ENCODE data around the gene FAM217B. TPM values are rescaled to one million over a fixed set of nuclear protein-coding genes. Genes with fewer than 3 reads are reported as not detected.

The FAM217B gene
- total RNA-seq, 1 experiment from 2014 or later, result 8.1 TPM

- TF ChIP-seq REST (IDR thresholded peaks at IDR 0.05; ENCODE audit: low read depth), result no peak
- no peak for TF ChIP-seq POLR2AphosphoS5 (IDR thresholded peaks at IDR 0.05; ENCODE audit: low read depth, low read length)
- TF ChIP-seq SIN3A (IDR thresholded peaks at IDR 0.05; ENCODE audit: low read depth), result no peak
Measured at GRCh38 chr20:59933296-59933848, 6.8 kb upstream of the FAM217B start, which contains the start of gene SYCP2 (continued).

- no peaks in the 10 kb centered on the region for H3K79me2 ChIP-seq (ENCODE audit: insufficient read depth, low read length)
- H3K9me2 ChIP-seq (ENCODE audit: insufficient read depth), result no peaks in the 10 kb centered on the region
- ChIA-PET CTCF (interaction anchor here (0.9 to 2.8 kb wide), 13 partner anchors 8 to 59 kb away, joined by 3 to 14 read pairs (median 5); no protein-coding TSS in a partner anchor), RAD21 (ENCODE audit: low non-redundant PET in 1 of 2, low total read pairs in 2 of 2, uncharacterized antibody in 2 of 2, unreplicated experiment in 2 of 2) (no interaction called here), POLR2A (no interaction called here)
- peak; percentile 100 for ATAC-seq
- H4K20me1 ChIP-seq (ENCODE audit: insufficient read depth), result no peaks in the 10 kb centered on the region
- TF ChIP-seq SRF (IDR thresholded peaks at IDR 0.05; ENCODE audit: low read depth) (no peak), ZNF274 (IDR thresholded peaks at IDR 0.05; ENCODE audit: low read depth, low read length) (no peak), SIN3A (IDR thresholded peaks at IDR 0.05; ENCODE audit: low read depth) (no peak), CBX3 (IDR thresholded peaks at IDR 0.05; ENCODE audit: low read depth) (no peak), EZH2phosphoT487 (IDR thresholded peaks at IDR 0.05; ENCODE audit: borderline replicate concordance) (no peak), ZFX (IDR thresholded peaks at IDR 0.05) (no peak), CTCF (IDR thresholded peaks at IDR 0.05 in 2 of 3, conservative IDR thresholded peaks at IDR 0.05 in 1 of 3; ENCODE audit: borderline replicate concordance in 1 of 3, insufficient read depth in 1 of 3, low read depth in 2 of 3, low read length in 2 of 3) (peak; percentile 25 to 97 (median 92); a peak in 5 of 6 replicates), ELF1 (IDR thresholded peaks at IDR 0.05; ENCODE audit: borderline replicate concordance, low read depth) (no peak), ATF3 (IDR thresholded peaks at IDR 0.05) (no peak), JUND (IDR thresholded peaks at IDR 0.05) (no peak), POLR2A (IDR thresholded peaks at IDR 0.05; ENCODE audit: borderline replicate concordance, extremely low read depth, insufficient read depth, insufficient read length) (no peak), RAD21 (IDR thresholded peaks at IDR 0.05; ENCODE audit: low read depth) (peak; percentile 31; the same call in 1 of the 2 replicates), POLR2AphosphoS5 (IDR thresholded peaks at IDR 0.05; ENCODE audit: low read depth, low read length) (no peak), YY1 (IDR thresholded peaks at IDR 0.05; ENCODE audit: extremely low read depth, insufficient replicate concordance, low read depth, low read length) (no peak), MAX (IDR thresholded peaks at IDR 0.05) (no peak)
- intact Hi-C loops (cut with micrococcal nuclease), result no loop called here
- peak overlapping the region in 1 of 2 experiments; percentile 18; a peak in 1 of 4 replicates for H3K4me3 ChIP-seq (replicated peaks in 1 of 2; ENCODE audit: low read depth in 1 of 2, low read length in 2 of 2)
- no TSS peak for BruUV-seq (replicated peaks)
- no peaks in the 10 kb centered on the region for H3K36me3 ChIP-seq (ENCODE audit: control insufficient read depth in 1 of 2, insufficient read depth in 2 of 2, low read length in 2 of 2)
- H3K9ac ChIP-seq (ENCODE audit: low read length), result no peak overlapping the region
- peak overlapping the region; percentile 74 for H2AFZ ChIP-seq (ENCODE audit: low read depth, low read length, poor library complexity, severe bottlenecking)
- no peaks in the 10 kb centered on the region; the same call in 1 of the 2 replicates for H3K27me3 ChIP-seq (ENCODE audit: insufficient read depth, low read length)
- peaks cover 2 to 9% of the 10 kb centered on the region in 2 experiments; a peak in 3 of 4 replicates for H3K4me1 ChIP-seq (ENCODE audit: control insufficient read depth in 1 of 2, insufficient read depth in 2 of 2, low read length in 2 of 2)
- no peaks in the 10 kb centered on the region for H3K9me3 ChIP-seq (ENCODE audit: control insufficient read depth in 1 of 2, insufficient read depth in 1 of 2, low read depth in 1 of 2, low read length in 2 of 2)
- no peak overlapping the region for H3K27ac ChIP-seq (ENCODE audit: low read depth, low read length)
- H3K4me2 ChIP-seq (ENCODE audit: low read length), result peak overlapping the region; percentile 63
- DNase-seq (ENCODE audit: low read depth, low spot score), result peak; percentile 15
Measured at GRCh38 chr20:59933849-59934585, 6.2 kb upstream of the FAM217B start.

All from HCT116 (cell line).